Stimulated activated CD4-positive, alpha-beta T cell treated with anti-CD3 and anti-CD28 coated beads, Interleukin-4, amount 100 ng/mL, for 4 hours (primary cell): ENCODE measurements around the gene FLT3LG.
A peak's percentile ranks its signal among the peaks of the same experiment; 100 is the strongest.
"Not testable (repeated sequence)": the region's sequence is repeated elsewhere in the genome, so short reads cannot be mapped to it uniquely, and the experiment has no call there.

ENCODE experiments used
- DNase-seq, 2 experiments: peaks; one replicate each; pipeline ENCODE4 v3.0.0-alpha.2; 2020

FLT3LG gene

GRCh38 chr19:49441210-49441959 is 32.6 kb upstream of the FLT3LG start, which contains the start of gene SLC17A7:
Gene SLC17A7, minus strand, starts transcription at chr19:49441527. Its CDS starts 148 bp downstream, at chr19:49441379.
- peak in 1 of 2 experiments; percentile 42 for DNase-seq

GRCh38 chr19:49441960-49442350 is 32.1 kb upstream of the FLT3LG start:
- no peak for DNase-seq

- no peak for DNase-seq
Measured at GRCh38 chr19:49442354-49442753, 31.7 kb upstream of the FLT3LG start.

GRCh38 chr19:49442771-49443365 is 31.1 kb upstream of the FLT3LG start:
- DNase-seq, result peak in 1 of 2 experiments; percentile 55

- DNase-seq, result peak; percentile 90 to 92
Measured at GRCh38 chr19:49443366-49444099, 30.5 kb upstream of the FLT3LG start.

GRCh38 chr19:49444100-49444700 is 29.8 kb upstream of the FLT3LG start:
- DNase-seq, result not testable (repeated sequence)

GRCh38 chr19:49445997-49446396 is 28.0 kb upstream of the FLT3LG start:
- no peak for DNase-seq

GRCh38 chr19:49447485-49448431 is 26.3 kb upstream of the FLT3LG start:
- DNase-seq, result no peak

- DNase-seq, result no peak
Measured at GRCh38 chr19:49448432-49448786, 25.6 kb upstream of the FLT3LG start.

- no peak for DNase-seq
Measured at GRCh38 chr19:49450405-49450804, 23.6 kb upstream of the FLT3LG start.

GRCh38 chr19:49451430-49452181 is 22.4 kb upstream of the FLT3LG start, which contains the start of gene PIH1D1:
Gene PIH1D1, minus strand, starts transcription at chr19:49451814. Its CDS starts 240 bp downstream, at chr19:49451574.
- DNase-seq, result peak; percentile 85 to 95

GRCh38 chr19:49453013-49453756 is 20.8 kb upstream of the FLT3LG start, which contains the start of gene ALDH16A1:
Gene ALDH16A1, plus strand, starts transcription at chr19:49453225. Its CDS starts 107 bp downstream, at chr19:49453332.
- peak; percentile 96 to 97 for DNase-seq

GRCh38 chr19:49453757-49454240 is 20.2 kb upstream of the FLT3LG start:
- DNase-seq, result no peak

- no peak for DNase-seq
Measured at GRCh38 chr19:49455773-49456172, 18.2 kb upstream of the FLT3LG start.

GRCh38 chr19:49456326-49456725 is 17.7 kb upstream of the FLT3LG start:
- DNase-seq, result no peak

GRCh38 chr19:49458567-49458903 is 15.5 kb upstream of the FLT3LG start:
- no peak for DNase-seq

- no peak for DNase-seq
Measured at GRCh38 chr19:49459388-49459787, 14.6 kb upstream of the FLT3LG start.

- DNase-seq, result not testable (repeated sequence)
Measured at GRCh38 chr19:49461130-49461529, 12.9 kb upstream of the FLT3LG start.

- DNase-seq, result no peak
Measured at GRCh38 chr19:49461656-49462055, 12.4 kb upstream of the FLT3LG start.

- no peak for DNase-seq
Measured at GRCh38 chr19:49462492-49462891, 11.5 kb upstream of the FLT3LG start.
